Chondrocyte (in vitro differentiated cells): ENCODE measurements around the gene CDC42EP4. TPM values are rescaled to one million over a fixed set of nuclear protein-coding genes. Genes with fewer than 3 reads are reported as not detected.

Source experiments
- DNase-seq: peaks from one replicate; pipeline ENCODE4 v3.0.0; 2021; ENCODE audit warnings: mixed read lengths, low spot score
- H3K27ac Mint-ChIP-seq: one replicate; pipeline ENCODE4 v1.8.0; 2021; ENCODE audit warnings: mild to moderate bottlenecking, moderate library complexity, mixed read lengths; ENCODE audit not compliant: unreplicated experiment
- H3K27me3 Mint-ChIP-seq: 2 replicates; pipeline ENCODE4 v1.8.0; 2021; ENCODE audit warnings: low read depth, mixed read lengths
- H3K36me3 Mint-ChIP-seq: 2 replicates; pipeline ENCODE4 v1.8.0; 2021; ENCODE audit warnings: low read depth, mixed read lengths
- H3K4me1 Mint-ChIP-seq: 2 replicates; pipeline ENCODE4 v1.8.0; 2021; ENCODE audit warnings: low read depth, mild to moderate bottlenecking, mixed read lengths
- H3K4me3 Mint-ChIP-seq: one replicate; pipeline ENCODE4 v1.8.0; 2021; ENCODE audit warnings: mild to moderate bottlenecking, moderate library complexity, mixed read lengths; ENCODE audit not compliant: unreplicated experiment
- H3K9me3 Mint-ChIP-seq: 2 replicates; pipeline ENCODE4 v1.8.0; 2021; ENCODE audit warnings: low read depth, mixed read lengths
- total RNA-seq: library from RNA; stranded (reverse); gene quantifications from 3 replicates; pipeline ENCODE4 v1.2.1, GENCODE V29; 2021
- TF ChIP-seq, protein P1 (sequence below): fragments of 200-600 bp; sonication (generic); IDR thresholded peaks from 2 replicates; pipeline ENCODE4 v1.5.0; 2021; ENCODE audit warnings: antibody characterized with exemption, mild to moderate bottlenecking, moderate library complexity

CDC42EP4 gene
- total RNA-seq, 1 donor from 2014 or later, result 10.5 TPM

DNA sequence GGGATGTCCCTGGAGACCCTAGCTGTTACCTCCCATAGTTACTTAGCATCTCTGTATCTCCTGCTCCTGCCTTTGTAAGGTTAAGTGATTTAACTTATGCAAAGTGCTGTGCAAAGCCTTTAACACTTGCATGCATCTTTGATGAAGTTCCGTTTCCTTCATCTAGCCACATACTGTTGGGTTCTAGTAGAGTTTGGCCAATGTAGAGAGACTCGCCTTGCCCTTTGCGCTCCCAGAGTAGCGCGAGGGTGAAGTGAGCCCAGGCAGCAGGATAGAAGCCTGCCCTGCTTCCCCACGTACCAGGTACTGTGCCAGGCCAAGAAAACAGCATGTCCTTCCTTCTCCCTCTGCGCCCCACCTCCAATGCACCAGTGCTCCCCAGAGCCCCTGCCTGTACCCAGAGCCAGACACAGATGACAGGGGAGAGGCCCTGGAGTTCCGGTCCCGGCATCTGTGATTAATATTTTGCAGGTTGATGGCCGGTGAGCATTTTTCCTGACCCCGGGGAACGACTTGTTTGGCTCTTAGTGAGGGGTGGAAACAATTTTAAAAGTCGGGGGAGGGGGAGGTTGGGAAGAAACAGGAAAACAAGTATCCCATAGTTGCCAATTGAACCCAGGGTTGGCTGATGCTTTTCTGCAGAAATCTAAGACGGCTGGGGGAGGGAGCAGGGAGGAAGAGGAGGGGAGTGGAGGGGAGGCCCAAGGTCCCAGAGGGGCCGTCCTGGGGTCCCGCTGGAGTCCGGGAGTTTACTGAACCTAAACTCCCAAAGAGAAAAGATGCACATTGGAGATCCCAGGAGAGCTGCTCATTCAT, 13.1 kb upstream of the CDC42EP4 start:
- no peak overlapping the region for H3K4me3 Mint-ChIP-seq
- peak; percentile 48 for DNase-seq
- H3K27me3 Mint-ChIP-seq, result peaks cover 4% of the 10 kb centered on the region
- TF ChIP-seq, protein P1, sequence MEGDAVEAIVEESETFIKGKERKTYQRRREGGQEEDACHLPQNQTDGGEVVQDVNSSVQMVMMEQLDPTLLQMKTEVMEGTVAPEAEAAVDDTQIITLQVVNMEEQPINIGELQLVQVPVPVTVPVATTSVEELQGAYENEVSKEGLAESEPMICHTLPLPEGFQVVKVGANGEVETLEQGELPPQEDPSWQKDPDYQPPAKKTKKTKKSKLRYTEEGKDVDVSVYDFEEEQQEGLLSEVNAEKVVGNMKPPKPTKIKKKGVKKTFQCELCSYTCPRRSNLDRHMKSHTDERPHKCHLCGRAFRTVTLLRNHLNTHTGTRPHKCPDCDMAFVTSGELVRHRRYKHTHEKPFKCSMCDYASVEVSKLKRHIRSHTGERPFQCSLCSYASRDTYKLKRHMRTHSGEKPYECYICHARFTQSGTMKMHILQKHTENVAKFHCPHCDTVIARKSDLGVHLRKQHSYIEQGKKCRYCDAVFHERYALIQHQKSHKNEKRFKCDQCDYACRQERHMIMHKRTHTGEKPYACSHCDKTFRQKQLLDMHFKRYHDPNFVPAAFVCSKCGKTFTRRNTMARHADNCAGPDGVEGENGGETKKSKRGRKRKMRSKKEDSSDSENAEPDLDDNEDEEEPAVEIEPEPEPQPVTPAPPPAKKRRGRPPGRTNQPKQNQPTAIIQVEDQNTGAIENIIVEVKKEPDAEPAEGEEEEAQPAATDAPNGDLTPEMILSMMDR, result no peak
- H3K36me3 Mint-ChIP-seq, result no peaks in the 10 kb centered on the region
- H3K9me3 Mint-ChIP-seq, result peaks cover 4% of the 10 kb centered on the region
- peaks cover 16% of the 10 kb centered on the region for H3K4me1 Mint-ChIP-seq
- H3K27ac Mint-ChIP-seq, result no peak overlapping the region

- H3K36me3 Mint-ChIP-seq, result no peaks in the 10 kb centered on the region
- peaks cover 4% of the 10 kb centered on the region for H3K9me3 Mint-ChIP-seq
- peaks cover 4% of the 10 kb centered on the region for H3K27me3 Mint-ChIP-seq
- TF ChIP-seq, protein P1, result no peak
- H3K4me1 Mint-ChIP-seq, result peaks cover 16% of the 10 kb centered on the region
- peak; percentile 68 for DNase-seq
- no peak overlapping the region for H3K4me3 Mint-ChIP-seq
- H3K27ac Mint-ChIP-seq, result no peak overlapping the region
These were observed 12.3 kb upstream of the CDC42EP4 start for GRCh38 chr17:73324160-73324475.

DNA sequence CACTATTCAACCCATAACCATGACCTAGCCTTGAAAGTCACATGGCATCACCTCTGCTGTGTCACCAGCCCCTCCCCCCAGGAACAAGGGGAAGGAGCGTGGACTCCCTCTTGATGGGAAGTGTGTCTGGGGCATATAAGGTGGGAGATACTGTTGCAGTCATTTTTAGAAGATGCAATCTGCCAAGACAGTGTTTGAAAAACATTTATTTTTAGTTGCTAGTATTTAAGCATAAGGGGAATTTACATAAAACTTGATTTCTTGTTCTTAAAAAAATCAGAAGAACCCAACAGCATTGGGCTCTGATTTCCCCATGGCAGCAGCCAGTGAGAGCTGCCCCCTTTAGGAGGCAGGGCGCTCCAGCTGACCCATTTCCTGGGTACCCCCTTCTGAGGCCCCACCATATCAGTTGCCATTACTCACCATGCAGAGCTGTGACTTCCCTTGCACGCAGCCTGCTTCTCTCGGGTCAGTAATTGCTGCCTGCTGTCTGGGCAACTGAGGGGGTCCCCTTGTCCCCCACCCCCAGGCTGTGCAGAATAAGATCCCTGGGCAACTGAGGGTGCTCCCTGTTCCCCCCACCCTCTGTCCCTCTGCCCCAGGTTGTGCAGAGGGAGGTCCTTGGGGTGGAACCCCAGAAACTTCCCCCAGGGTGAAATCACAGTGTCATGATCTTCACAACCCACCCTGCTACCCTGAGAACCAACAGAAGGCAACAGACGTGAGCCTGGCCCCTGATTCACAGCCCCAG, 11.8 kb upstream of the CDC42EP4 start:
- H3K9me3 Mint-ChIP-seq, result peaks cover 4% of the 10 kb centered on the region
- H3K4me1 Mint-ChIP-seq, result peaks cover 16% of the 10 kb centered on the region
- DNase-seq, result no peak
- H3K36me3 Mint-ChIP-seq, result no peaks in the 10 kb centered on the region
- no peak overlapping the region for H3K27ac Mint-ChIP-seq
- TF ChIP-seq, protein P1, result no peak
- no peak overlapping the region for H3K4me3 Mint-ChIP-seq
- H3K27me3 Mint-ChIP-seq, result peaks cover 4% of the 10 kb centered on the region

GRCh38 chr17:73320601-73321264, 8.9 kb upstream of the CDC42EP4 start:
- H3K27ac Mint-ChIP-seq, result no peak overlapping the region
- peaks cover 30% of the 10 kb centered on the region for H3K4me1 Mint-ChIP-seq
- DNase-seq, result no peak
- no peaks in the 10 kb centered on the region for H3K36me3 Mint-ChIP-seq
- TF ChIP-seq, protein P1, result no peak
- peaks cover 4% of the 10 kb centered on the region for H3K27me3 Mint-ChIP-seq
- H3K4me3 Mint-ChIP-seq, result no peak overlapping the region
- H3K9me3 Mint-ChIP-seq, result peaks cover 4% of the 10 kb centered on the region

DNA sequence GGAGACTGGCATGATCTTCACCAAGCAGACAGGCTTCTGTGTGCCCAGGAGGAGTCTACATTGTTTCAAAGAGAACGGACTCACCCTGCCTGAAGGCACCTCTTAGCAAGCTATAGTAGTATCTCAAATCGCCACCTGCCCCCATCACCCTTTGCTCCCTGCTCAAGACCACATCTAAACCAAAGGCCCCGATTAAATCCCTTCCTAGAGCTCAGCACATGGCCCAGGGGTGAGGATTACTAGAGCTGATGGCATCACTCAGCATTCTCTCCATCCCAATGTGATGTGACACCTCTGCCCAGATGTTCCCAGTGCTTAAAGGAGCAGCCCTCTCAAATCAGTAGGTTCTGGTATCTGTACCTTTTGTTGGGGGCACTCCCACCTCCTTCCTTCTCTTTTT, 8.0 kb upstream of the CDC42EP4 start:
- Mint-ChIP-seq H3K27me3 (peaks cover 2% of the 10 kb centered on the region), H3K27ac (no peak overlapping the region), H3K4me3 (no peak overlapping the region), H3K4me1 (peaks cover 24% of the 10 kb centered on the region), H3K9me3 (peaks cover 4% of the 10 kb centered on the region), H3K36me3 (no peaks in the 10 kb centered on the region)
- TF ChIP-seq, protein P1, result no peak
- DNase-seq, result no peak
